Measurements from ENCODE around the gene NAA60.

Gene NAA60

GRCh38 chr16:3413730-3414379, 29.6 kb upstream of the NAA60 start:
- H3K4me3 ChIP-seq (ENCODE audit: low read length): no peak overlapping the region
- TF ChIP-seq CTCF (conservative IDR thresholded peaks at IDR 0.05; ENCODE audit: low read length): no peak
- DNase-seq (ENCODE audit: low read depth): no peak

GRCh38 chr16:3431779-3432219, 11.7 kb upstream of the NAA60 start:
- DNase-seq (ENCODE audit: low read depth): peak; percentile 62
- H3K4me3 ChIP-seq (ENCODE audit: low read length): peak overlapping the region; percentile 50
- no peak for TF ChIP-seq CTCF (conservative IDR thresholded peaks at IDR 0.05; ENCODE audit: low read length)

- no peak overlapping the region for H3K4me3 ChIP-seq (ENCODE audit: low read length)
- no peak for DNase-seq (ENCODE audit: low read depth)
- TF ChIP-seq CTCF (conservative IDR thresholded peaks at IDR 0.05; ENCODE audit: low read length): no peak
Observed at GRCh38 chr16:3434373-3434772, 9.1 kb upstream of the NAA60 start.

- H3K4me3 ChIP-seq (ENCODE audit: low read length): no peak overlapping the region
- TF ChIP-seq CTCF (conservative IDR thresholded peaks at IDR 0.05; ENCODE audit: low read length): no peak
- no peak for DNase-seq (ENCODE audit: low read depth)
Observed at GRCh38 chr16:3439637-3440036, 3.8 kb upstream of the NAA60 start.

- DNase-seq (ENCODE audit: low read depth): peak; percentile 79
- no peak; the same call in 1 of the 2 replicates for TF ChIP-seq CTCF (conservative IDR thresholded peaks at IDR 0.05; ENCODE audit: low read length)
- peak overlapping the region; percentile 74 for H3K4me3 ChIP-seq (ENCODE audit: low read length)
Observed at GRCh38 chr16:3444032-3444388, 530 bp downstream of the NAA60 start.

- DNase-seq (ENCODE audit: low read depth): no peak
- H3K4me3 ChIP-seq (ENCODE audit: low read length): no peak overlapping the region
- TF ChIP-seq CTCF (conservative IDR thresholded peaks at IDR 0.05; ENCODE audit: low read length): no peak
Observed at GRCh38 chr16:3454093-3454492, 10.6 kb downstream of the NAA60 start.

- no peak for TF ChIP-seq CTCF (conservative IDR thresholded peaks at IDR 0.05; ENCODE audit: low read length)
- DNase-seq (ENCODE audit: low read depth): no peak
- H3K4me3 ChIP-seq (ENCODE audit: low read length): no peak overlapping the region
Observed at GRCh38 chr16:3454631-3455147, 11.2 kb downstream of the NAA60 start.
